Measurements from ENCODE around the gene SPATA13.

DNA sequence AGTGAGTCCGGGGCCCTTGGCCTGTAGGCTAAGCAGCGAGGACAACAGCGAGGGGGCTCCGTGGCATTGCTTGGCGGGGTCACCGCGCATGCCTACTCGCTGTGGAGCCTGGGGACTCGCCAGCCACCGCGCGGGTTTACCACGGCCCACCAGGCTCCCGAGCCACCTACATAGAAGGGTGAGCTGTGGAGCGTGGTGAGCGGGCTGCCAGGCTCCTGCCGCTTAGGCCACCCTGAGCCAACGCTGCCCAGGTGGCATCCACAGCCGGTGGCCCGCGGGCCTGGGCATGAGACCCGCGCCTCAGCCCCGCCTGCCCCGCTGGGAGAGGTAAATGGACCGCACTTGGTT, 180.1 kb downstream of the SPATA13 start:
- TF ChIP-seq POLR2A (IDR thresholded peaks at IDR 0.05; ENCODE audit: low read length) = no peak
- TF ChIP-seq GATA1 (IDR thresholded peaks at IDR 0.05; ENCODE audit: low read depth, low read length) = no peak

Measured in erythroblast (primary cell).